HG02759 (cell line): ENCODE measurements around the gene SERAC1.

Experiments
- ATAC-seq: cut with Tn5 transposase; IDR thresholded peaks from one replicate; pipeline ENCODE4 v1.9.1; 2021; ENCODE audit warnings: mild to moderate bottlenecking, moderate library complexity; ENCODE audit not compliant: unreplicated experiment

SERAC1 gene

DNA sequence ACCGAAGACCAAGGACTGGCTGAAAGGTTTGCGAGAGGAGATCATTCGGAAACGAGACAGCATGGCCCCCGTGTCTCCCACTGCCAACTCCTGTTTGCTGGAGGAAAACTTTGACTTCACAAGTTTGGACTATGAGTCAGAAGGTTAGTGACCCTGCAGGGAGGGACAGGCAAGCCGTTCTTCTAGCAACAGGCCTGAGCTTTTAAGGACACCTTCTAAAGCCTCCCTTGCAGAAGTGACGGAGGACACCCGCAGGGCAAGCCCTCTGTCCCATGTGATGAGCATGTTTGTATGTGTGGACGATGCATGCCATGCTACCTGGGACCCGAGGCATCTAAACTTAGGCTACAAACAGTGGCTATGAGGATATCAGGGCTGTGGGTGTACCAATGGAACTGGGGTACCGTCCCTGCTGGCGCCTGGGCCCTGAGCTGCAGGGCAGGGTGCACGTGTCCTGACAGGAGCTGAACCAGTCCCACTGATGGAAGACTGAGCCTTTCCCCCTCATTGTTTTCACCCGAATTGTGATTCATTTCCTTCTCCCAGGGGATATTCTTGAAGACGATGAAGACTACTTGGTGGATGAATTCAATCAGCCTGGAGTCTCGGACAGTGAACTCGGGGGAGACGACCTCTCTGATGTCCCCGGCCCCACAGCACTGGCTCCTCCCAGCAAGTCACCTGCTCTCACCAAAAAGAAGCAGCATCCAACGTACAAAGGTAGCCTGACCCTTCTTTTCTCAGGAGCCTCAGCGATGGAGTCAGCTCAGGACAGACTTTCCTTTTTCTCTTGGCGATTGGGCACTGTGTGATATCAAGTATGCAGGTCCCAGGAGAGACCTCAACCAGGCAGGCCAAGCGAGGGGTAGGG lies 84.4 kb downstream of the SERAC1 start:
- no peak for ATAC-seq

DNA sequence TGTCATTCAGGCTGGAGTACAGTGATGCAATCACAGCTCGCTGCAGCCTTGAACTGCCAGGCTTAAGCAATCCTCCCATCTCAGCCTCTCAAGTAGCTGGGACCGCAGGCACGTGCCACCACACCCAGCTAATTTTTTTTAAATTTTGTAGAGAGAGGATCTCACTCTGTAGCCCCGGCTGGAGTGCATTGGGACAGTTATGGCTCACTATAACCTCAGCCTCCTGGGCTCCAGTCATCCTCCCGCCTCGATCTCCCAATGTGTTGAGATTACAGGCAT lies 86.5 kb downstream of the SERAC1 start:
- ATAC-seq = no peak

DNA sequence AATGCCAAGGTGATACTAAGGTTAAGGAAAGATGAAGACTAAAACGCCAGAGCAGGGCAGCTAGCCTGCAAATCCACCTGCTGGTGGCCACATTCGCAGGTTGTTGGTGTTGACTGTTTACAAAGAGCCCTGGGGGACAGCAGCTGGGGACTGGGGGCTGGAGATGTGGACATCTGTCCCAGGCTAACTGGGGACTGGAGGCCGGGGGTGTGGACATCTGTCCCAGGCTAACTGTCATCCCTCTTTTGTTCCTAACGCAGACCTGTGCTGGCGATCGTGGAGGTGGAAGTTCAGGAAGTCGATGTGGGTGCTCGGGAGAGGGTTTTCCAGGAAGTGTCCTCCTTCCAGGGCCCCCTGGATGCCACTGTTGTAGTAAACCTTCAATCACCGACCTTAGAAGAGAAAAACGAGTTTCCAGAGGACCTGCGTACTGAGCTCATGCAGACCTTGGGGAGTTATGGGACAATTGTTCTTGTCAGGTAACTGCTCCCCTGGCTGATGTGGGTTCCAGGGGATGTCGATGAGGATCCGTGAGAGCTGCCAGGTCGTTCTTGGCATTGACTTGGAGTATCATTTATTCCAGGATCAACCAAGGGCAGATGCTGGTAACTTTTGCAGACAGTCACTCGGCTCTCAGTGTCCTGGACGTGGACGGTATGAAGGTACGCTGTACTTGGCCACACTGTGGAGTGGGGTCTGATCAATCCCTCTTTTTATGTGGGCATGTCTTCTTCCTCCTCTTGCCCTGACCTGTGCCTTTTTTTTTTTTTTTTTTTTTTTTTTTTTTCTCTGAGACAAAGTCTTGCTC lies 87.0 kb downstream of the SERAC1 start:
- ATAC-seq = no peak

DNA sequence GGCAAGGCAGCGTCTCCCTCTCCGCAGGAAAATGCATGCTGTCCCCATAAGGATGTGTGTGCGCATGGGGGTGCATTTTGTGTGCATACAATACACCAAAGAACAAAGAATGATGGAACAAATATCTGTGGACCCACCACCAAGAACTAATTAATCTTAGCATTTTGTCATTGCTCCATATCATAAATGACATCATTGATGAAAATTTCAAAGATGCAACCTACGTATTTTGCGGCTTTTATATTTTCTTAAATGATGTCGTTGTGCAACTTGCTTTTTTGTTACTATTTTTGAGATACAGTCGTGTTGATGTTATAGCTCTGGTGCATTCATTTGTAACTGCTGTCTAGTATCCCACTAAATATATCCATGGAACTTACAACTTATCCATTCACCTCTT lies 89.7 kb downstream of the SERAC1 start:
- ATAC-seq = no peak

DNA sequence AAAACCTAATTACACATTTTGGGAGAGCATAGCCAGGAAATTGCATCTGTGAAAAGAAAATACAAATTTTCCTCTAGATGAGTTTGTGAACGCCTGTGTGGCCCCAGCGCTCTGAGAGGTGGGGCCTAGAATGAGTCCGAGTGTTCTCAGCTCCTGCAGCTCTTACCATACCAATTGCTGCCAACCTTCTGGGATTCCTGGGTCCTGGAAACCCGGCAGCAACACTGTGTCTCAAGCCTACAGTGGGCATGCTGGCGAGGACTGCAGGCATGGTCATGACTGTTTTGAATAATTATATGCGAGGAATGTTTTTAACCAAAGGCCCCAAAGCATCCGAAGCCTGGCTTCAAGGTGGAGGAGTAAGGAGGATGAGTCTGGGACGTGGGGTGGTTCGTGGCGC lies 90.4 kb downstream of the SERAC1 start:
- no peak for ATAC-seq

DNA sequence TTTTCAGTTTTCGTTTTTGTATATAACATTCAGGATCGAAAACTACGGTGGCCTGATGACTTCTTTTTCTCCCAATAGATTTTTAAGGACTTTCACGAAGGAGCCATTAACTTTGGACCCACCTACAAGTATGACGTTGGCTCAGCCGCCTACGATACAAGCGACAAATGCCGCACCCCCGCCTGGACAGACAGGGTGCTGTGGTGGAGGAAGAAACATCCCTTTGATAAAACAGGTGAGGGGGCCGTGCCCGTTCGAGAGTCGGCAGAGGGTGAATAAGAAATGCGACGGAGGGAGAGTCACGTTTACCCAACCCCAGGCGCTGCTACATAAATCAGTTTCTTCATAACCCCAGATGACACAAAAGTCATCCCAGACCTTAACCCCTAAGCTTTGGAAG lies 91.5 kb downstream of the SERAC1 start:
- no peak for ATAC-seq

DNA sequence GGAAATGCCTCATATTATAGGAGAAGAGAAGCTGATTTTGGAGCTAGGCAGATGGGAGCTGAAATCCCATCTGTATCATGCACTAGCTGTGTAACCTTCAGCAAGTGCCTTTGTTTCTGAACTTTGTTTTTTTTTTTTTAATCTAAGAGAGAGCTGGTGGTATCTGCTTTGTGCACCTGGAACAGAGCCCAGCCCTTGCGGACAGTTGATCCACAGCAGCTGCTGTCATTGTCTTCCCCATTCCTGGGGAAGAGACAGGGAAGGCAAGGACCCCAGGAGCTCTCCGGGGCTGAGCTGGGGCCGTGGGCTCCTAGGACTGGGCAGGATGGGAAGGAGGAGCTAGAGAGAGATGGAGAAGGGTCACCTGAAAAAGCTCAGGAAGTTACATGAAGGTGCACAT lies 94.3 kb downstream of the SERAC1 start:
- ATAC-seq = no peak

DNA sequence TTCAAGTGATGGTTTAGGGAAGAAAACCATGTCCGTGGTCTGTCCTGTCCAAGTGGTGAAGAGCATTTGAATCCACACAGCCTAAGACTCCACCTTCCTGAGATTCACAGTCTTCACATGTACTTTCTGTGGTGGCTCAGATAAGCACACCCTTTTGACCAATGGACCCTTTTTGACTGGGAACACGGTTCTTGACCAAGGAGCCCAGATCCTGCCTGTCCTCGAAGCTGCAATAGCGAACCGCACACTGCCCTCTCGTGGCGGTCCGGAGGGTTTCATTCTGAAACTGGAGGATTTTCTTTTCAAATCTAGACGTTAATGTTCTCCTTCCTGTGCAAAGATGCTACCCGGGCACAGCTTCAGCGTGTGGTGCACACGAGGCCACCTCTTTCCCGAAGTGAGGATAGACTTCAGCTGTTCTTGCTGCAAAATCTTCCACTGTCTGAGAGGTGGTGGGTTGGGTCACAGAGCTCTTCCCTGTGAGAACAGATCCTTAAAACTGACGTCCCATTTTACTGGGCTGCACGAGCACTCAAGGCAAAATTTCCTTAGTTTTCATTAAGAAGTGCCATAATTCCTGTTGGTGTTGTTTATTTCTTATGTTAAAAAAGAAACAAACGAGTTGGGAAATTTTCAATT lies 95.9 kb downstream of the SERAC1 start:
- no peak for ATAC-seq

DNA sequence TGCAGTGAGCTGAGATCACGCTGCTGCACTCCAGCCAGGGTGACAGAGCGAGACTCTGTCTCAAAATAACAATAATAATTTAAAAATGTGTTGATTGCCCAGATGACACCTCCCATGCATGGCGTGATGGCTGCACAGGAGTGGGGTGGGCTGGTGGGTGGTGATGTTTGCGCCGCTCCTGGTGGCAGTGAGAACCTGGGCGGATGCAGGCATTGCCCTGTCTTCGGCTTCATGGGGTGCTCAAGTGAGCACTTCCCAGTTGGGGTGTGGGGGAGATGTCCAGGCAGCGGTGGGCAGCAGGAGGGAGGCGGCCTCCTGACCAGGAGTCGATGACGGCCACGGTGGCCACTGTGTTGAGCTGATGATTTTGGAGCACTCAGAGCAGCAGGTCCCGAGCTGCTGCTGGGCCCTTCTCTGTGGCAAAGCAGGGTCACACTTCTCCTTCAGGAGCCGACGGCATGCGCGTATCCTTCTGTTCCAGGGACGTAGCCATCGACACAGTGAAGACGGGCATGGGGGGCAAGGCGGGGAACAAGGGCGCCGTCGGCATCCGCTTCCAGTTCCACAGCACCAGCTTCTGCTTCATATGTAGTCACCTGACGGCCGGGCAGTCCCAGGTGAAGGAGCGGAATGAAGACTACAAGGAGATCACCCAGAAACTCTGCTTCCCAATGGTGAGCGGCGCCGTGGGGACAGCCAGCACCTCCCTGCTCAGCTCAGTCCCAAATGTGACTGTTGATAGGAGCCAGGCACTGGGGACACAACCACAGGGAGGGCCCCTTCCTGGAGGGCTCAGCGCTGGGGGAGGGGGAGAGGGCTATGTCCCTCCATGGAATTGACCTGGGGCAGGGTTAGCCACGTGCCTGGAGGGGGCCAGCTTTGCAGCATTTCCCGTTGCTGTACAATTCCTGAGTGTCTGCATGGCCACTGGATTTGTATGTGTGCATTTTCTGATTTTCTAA lies 96.7 kb downstream of the SERAC1 start:
- no peak for ATAC-seq

DNA sequence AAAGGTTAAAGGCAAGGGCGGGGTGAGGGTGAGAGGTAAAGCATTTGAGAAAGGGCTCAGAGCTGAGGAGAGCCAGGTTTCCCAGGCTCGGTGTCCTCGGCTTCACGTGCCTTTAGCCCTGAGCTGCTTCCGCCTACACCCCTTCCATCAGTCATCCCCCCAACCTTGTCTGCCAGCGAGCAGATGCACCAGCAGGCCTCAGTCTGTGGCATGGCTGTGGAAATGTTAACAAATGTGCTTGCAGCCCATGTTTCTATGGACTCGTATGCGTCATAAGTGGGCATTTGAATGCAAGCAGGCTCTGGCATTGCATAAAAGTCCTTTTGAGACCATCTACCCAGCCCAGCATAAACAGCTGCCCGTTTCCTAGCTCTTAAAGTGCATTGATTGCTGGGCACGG lies 97.5 kb downstream of the SERAC1 start:
- ATAC-seq = no peak

DNA sequence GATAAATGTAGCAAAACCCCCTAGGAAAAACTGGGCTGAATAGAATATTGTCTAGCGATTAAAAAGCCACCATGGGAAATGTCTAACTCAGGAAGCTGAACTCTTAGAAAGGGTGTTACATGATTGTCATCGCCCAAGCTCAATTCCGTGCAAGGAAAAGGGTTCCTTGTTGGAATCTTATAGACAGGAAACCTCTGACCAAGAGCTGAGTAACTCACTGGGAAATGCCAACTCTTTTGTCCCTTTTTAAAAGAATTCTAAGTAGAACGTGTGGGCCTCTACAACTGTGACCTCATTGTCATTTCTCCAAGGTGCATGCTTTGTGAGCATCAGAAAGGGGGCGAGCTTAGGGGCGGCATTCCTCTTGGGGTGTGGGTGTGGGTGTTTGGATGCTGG lies 98.3 kb downstream of the SERAC1 start:
- no peak for ATAC-seq

DNA sequence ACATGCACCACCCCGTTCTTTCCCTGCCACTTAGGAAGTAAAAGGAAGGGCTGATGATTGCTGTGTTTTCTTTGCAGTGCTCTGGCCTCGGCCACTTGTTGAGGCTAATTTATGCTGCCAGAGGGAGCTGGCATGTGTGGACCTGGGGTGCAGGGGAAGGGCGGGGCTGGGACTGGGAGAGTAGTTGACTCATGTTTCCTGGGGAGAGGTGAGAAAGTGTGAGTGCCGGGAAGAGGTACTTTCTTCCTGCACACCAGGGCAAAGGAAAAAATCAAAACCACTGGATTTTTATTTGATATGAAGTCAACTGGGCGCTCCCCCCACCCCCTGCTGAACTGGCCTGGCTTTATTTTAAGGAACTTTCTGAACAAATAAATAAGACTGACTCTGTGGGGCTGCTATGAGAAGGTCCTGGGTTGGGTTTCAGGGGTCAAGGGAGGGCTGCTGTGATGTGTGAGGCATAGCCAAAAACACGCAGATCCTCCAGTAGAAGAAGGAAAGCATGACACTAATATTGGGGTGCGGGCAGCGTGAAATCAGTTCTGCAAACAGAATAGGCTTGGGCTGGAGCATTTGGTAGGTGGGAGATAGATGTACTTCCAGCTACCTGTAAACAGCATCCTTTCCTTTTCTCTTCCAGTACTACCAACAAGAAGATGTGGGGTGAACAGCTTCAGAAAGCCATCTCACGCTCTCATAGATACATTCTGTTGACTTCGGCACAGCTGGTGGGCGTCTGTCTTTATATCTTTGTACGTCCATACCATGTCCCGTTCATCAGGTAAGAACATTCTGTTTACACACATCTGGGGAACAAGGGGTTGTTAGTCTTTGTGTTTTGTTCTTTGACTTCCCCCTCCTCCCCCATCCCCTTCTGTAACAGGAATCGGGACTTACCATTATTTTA lies 98.9 kb downstream of the SERAC1 start:
- ATAC-seq = no peak

DNA sequence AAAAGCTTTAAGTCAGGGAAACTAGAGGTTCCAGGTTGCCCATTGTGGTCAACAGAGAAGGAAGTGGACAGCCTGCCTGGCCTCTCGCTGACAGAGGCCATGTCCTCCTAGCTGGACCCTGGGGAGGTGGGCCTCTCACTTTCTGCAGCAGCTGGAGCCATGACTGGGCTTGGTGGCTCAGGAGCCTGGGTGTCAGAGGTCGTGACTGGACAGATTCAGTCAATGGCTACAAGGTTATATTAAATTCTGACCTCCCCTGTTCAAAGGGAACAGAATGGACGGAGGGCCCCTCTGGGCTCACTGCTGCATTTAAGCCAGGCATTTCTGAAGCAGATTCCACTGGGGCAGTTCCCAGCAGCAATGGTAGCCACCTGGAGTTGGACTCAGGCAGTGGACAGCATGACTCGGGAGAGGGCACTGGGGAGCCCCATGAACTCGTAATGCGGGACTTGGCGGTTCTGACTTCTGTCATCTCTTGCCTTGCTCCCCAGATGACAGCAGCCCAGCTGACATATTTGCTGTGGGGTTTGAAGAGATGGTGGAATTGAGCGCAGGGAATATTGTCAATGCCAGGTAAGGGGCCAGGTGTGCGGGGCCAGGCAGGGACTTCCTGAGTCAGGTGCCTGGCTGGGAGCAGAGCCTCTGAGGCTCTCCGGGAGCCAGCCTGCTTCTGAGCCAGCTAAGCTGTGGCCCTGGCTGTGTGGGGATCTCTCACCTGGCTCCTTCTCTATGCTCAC lies 99.7 kb downstream of the SERAC1 start:
- ATAC-seq = no peak

DNA sequence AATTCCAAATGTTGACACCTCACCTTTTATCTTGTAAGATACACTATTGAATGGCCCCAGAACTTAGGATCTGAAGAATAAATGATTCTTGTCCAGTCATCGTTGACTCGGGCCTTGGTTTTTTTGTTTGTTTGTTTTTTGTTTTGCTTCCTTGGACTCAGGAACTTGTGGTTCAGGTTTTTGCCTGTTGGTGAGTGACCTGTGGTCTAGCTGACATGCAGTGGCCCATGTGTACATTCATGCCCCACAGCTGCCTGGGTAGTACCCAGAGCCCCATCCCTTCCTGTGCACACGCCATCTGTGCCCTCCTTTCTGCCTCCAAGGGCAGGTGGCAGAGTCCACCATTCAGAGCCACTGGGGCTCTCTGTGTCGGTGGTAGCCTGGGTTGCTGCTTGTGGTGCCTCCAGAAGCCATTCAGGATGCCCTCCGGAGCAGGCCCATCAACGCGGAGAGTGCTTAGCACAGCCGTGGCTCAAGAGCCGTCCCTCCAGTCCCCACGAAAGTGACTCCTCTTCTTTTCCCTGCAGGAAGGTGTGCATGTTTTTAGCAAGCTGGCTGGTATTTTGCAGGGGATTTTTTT lies 100.5 kb downstream of the SERAC1 start:
- no peak for ATAC-seq

DNA sequence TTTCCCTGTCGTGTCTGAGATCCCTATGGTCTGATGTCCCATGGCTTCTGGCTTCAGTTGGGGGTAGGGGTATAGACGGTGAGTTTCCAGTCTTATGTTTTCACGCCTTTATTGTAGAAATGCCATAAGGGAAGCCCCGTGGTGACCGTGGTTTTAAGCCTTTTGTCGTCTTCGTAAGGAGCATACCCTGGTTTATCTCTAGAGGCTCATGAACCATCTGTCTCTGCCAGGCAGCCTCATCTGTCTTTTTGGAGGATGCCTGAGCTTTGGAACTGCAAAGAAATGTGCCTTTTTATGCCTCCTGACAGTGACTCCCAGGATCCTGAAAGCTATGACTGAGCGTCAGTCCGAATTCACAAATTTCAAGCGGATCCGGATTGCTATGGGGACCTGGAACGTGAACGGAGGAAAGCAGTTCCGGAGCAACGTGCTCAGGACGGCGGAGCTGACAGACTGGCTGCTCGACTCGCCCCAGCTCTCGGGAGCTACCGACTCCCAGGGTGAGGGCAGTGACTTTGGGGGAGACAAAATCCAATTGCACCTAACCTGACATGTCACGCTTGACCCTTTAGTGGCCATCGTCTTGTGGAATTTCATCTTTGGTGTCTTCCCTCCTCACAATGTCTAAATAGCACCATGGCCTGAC lies 101.8 kb downstream of the SERAC1 start:
- no peak for ATAC-seq

DNA sequence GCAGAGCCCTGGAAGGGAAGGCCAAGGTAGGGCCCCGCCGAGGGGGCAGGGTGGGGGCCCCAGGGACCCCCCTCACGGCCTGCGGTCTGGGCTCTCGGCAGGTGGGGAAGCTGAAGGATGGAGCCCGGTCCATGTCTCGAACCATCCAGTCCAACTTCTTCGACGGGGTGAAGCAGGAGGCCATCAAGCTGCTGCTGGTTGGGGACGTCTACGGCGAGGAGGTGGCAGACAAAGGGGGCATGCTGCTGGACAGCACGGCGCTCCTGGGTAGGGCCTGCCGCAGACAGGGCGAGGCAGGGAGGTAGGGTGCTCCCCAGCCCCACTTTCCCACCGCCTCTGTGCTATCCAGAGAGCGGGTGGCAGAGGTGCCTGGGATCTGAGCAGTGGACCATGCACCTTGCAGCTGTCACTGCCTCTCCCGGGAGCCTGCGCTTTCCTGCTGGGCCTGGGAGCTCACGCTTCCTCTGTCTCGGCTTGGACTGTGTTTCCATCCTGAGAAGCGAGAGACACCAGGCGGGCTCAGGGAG lies 103.3 kb downstream of the SERAC1 start:
- ATAC-seq = no peak

DNA sequence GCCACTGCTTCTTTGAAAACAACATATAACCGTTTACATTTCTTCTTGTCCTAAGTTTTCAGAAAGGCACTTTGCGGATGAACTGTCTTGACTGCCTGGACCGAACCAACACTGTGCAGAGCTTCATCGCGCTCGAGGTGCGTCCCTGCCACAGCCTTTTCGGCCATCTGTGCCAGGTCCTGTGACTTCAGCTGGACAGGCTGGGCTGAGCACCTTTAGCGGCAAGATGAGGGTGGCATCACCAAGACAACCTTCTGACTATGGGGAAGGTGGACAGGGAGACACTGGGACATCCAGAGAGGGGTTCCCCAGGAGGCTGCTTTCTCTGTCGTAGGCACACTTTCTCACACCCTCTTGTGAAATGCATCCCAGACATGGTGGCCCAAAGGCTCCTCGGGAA lies 104.3 kb downstream of the SERAC1 start:
- ATAC-seq = no peak
